Mesodermal cell (in vitro differentiated cells): ENCODE measurements around the gene GUCY1A2.

Experiments
- H3K27ac ChIP-seq: 2 replicates; pipeline ENCODE4 v1.7.0; 2013; ENCODE audit warnings: mild to moderate bottlenecking, low read depth, low read length, moderate library complexity; ENCODE audit not compliant: severe bottlenecking
- H3K36me3 ChIP-seq: 2 replicates; pipeline ENCODE4 v1.7.1; 2013; ENCODE audit warnings: mild to moderate bottlenecking, low read length, moderate library complexity; ENCODE audit not compliant: control insufficient read depth, insufficient read depth
- H3K4me1 ChIP-seq: one replicate; pipeline ENCODE4 v1.7.1; 2013; ENCODE audit warnings: mild to moderate bottlenecking, low read length; ENCODE audit not compliant: insufficient read depth, control insufficient read depth, poor library complexity, severe bottlenecking
- H3K4me3 ChIP-seq: 2 replicates; pipeline ENCODE4 v1.7.0; 2013; ENCODE audit warnings: low read length, control low read depth, mild to moderate bottlenecking; ENCODE audit not compliant: insufficient read depth, poor library complexity, severe bottlenecking; ENCODE audit errors: extremely low read depth
- H3K9me3 ChIP-seq: 2 replicates; pipeline ENCODE4 v1.7.1; 2013; ENCODE audit warnings: mild to moderate bottlenecking, low read length, moderate library complexity; ENCODE audit not compliant: control insufficient read depth
- WGBS, 2 experiments: methylation state at CpG; one replicate each; pipeline ENCODE4 v1.1.5; 2013; ENCODE audit warnings: missing lambda C conversion rate in 2 of 2; ENCODE audit not compliant: insufficient coverage in 2 of 2; 5-methylcytosine and 5-hydroxymethylcytosine counted together

Gene GUCY1A2

GRCh38 chr11:107025673-107026072 lies 7.4 kb upstream of the GUCY1A2 start:
- Histone ChIP-seq H3K27ac (no peak overlapping the region), H3K36me3 (no peaks in the 10 kb centered on the region), H3K4me3 (no peak overlapping the region), H3K4me1 (no peaks in the 10 kb centered on the region), H3K9me3 (no peaks in the 10 kb centered on the region)

DNA sequence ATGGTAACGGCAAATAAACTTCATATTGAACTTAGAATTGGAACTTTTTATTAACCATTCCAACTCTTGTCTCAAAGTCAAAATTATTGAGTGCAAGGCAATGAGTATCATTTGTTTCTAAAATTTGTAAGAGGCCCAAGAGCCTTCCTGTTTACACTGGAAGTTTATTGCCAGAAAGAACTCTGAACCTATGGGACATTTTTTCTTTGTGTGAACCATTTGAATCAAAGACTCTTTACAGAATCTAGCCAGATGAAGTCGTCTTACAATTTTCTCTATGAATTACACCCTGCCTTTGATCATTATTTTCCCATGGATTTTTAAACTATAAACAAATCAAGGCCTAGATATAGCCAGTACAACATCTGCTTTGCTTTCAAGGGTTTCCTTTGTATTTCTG lies 2.3 kb upstream of the GUCY1A2 start:
- Histone ChIP-seq H3K9me3 (no peaks in the 10 kb centered on the region), H3K4me3 (no peak overlapping the region), H3K4me1 (peaks cover 8% of the 10 kb centered on the region), H3K27ac (no peak overlapping the region), H3K36me3 (no peaks in the 10 kb centered on the region)
- 67 to 82% methylated on average over 1 of the region's 2 CpGs for WGBS, 2 experiments

DNA sequence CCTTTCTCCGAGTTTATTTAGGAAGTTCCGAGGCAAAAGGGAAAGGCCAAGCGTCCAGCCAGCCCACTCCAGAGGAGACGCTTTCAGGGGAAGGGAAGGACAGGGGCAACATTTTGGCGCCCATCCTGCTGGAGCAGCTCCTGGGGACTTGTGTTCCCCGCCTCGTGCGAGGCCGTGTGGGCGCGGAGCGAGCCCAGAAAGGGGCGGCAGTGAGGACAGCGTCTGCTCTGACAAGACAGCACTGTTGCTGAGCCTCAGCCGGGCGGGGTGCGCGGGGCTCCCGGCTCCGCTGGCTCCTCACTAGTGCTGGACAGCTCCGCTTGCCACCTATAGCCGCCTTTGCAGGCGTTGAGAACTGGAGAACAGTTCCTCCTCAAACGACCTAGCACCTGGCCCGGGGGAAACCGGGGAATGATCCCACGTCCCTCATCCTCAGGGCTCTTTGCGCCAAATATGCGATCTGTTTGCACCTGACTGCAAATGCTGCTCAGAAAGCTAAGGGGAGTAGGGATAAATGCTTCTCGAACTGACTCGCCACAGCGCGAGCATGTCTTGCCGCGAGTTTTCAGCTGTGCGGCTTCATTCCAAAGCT lies 722 bp upstream of the GUCY1A2 start:
- Histone ChIP-seq H3K9me3 (no peaks in the 10 kb centered on the region), H3K4me1 (peaks cover 8% of the 10 kb centered on the region), H3K4me3 (peak overlapping the region; percentile 48), H3K36me3 (no peaks in the 10 kb centered on the region), H3K27ac (no peak overlapping the region)
- 1 to 4% methylated on average over 26 to 35 of the region's 36 CpGs for WGBS, 2 experiments

DNA sequence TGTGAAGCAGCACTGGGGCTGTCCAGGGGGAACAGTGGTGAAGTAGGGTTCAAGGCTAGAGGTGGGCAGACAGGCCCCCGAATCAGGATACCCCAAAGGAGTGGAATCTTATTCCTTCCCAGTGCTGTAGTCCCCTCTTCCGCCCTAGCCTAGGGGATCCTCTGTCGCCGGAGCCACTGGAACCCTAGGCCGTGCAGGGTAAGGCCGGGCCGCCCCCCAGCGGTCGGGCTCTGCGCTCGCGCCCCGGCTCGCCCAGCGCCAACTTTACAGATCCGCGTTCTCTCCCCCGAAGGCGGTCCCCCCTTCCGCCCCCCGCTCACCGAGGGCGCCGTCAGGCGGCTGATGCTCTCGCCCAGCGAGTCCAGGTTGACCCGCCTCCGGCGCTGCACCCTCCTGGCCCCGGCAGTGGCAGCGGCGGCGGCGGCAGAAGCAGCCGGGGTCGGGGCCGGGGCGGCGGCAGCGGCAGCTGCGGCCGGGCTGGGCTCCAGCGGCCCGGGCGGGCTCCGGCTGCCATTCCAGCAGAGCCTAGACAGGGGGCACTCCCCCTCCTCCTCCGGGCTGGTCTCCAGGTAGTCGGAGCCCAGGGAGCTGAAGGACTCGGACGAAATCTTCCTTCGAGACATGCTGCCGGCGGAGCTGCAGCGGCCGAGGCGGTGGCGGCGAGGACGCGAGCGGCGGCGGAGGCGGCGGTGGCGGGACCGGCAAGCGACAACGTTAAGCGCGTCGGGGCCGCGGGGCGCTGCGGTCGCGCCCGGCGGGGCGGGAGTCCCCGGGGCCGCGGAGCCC lies 650 bp downstream of the GUCY1A2 start:
- H3K36me3 ChIP-seq = no peaks in the 10 kb centered on the region
- 0 to 1% methylated on average over 41 to 63 of the region's 85 CpGs for WGBS, 2 experiments
- H3K4me3 ChIP-seq = peak overlapping the region; percentile 48
- H3K4me1 ChIP-seq = peaks cover 10% of the 10 kb centered on the region
- H3K9me3 ChIP-seq = no peaks in the 10 kb centered on the region
- no peak overlapping the region for H3K27ac ChIP-seq

DNA sequence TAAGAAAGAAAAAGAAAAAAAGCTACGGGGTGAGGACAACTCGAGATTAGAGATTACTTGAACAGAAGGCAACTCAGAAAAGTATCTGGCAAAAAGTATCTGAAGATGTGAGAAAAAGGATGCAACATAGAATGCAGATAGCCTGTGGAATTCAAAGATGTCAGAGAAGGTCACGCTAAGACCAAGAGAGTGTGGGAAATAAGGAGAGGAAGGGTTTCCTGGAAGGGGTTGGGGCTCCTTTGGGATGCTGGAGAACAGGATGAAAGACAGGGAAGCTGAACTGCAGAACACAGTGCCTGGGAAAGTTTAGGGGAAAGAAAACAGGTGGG lies 1.2 kb downstream of the GUCY1A2 start:
- no peaks in the 10 kb centered on the region for H3K36me3 ChIP-seq
- H3K9me3 ChIP-seq = no peaks in the 10 kb centered on the region
- H3K4me3 ChIP-seq = peak overlapping the region; percentile 48
- H3K4me1 ChIP-seq = peaks cover 10% of the 10 kb centered on the region
- no peak overlapping the region for H3K27ac ChIP-seq
- WGBS, 2 experiments = 71% methylated on average over 3 of the region's 3 CpGs

DNA sequence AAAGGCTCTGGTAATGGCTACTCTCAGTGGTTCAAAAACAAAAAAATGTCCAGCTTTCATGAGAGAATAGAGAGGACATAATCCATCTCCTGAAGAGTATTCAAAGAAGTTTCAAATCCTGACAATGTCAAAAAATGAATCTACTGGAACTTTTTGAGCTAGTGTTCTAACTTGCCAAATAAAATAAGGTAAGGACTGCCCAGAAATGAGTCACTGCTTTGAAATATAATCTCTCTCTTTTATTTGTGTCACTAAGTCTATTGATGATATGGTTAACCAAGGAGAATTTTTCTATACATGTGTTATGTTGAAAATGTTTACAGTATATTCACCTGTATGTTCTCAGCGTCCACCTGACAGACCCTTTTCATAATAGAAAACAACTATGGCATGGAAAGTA lies 3.4 kb downstream of the GUCY1A2 start:
- no peak overlapping the region for H3K4me3 ChIP-seq
- no peaks in the 10 kb centered on the region for H3K36me3 ChIP-seq
- WGBS, 2 experiments = no CpG with 5 or more reads among the region's 1 CpG
- no peaks in the 10 kb centered on the region for H3K9me3 ChIP-seq
- H3K4me1 ChIP-seq = peaks cover 10% of the 10 kb centered on the region
- H3K27ac ChIP-seq = no peak overlapping the region

DNA sequence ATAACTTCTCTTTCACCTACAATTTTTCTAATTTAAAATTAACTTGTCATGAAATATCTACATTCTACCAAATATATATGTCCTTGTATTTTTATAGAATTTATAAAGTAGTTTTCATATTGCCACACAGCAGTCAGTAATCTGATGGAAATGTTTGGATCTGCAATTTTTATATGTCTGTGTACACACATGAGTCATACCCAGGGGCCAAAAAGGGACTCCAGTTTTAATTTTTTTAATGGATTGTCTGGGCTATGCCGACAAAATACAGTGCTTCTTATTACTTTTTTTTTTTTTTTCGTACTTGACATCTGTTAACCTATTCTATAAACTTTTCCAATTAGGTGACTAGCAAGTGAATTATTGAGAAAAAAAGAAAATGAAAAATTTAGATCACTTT lies 6.3 kb downstream of the GUCY1A2 start:
- H3K36me3 ChIP-seq = no peaks in the 10 kb centered on the region
- H3K4me3 ChIP-seq = no peak overlapping the region
- no CpG with 5 or more reads among the region's 2 CpGs for WGBS, 2 experiments
- H3K4me1 ChIP-seq = peaks cover 2% of the 10 kb centered on the region
- H3K27ac ChIP-seq = no peak overlapping the region
- no peaks in the 10 kb centered on the region for H3K9me3 ChIP-seq

- WGBS, 2 experiments = no CpG with 5 or more reads among the region's 1 CpG
- Histone ChIP-seq H3K4me1 (peaks cover 2% of the 10 kb centered on the region), H3K9me3 (no peaks in the 10 kb centered on the region), H3K36me3 (no peaks in the 10 kb centered on the region), H3K27ac (no peak overlapping the region), H3K4me3 (no peak overlapping the region)
These were observed 9.1 kb downstream of the GUCY1A2 start for GRCh38 chr11:107009190-107009589.

- Histone ChIP-seq H3K4me1 (no peaks in the 10 kb centered on the region), H3K4me3 (no peak overlapping the region), H3K9me3 (no peaks in the 10 kb centered on the region), H3K27ac (no peak overlapping the region), H3K36me3 (no peaks in the 10 kb centered on the region)
- WGBS, 2 experiments = 67% methylated on average over 1 of the region's 2 CpGs; no CpG with 5 or more reads in 1 of the 2 experiments
These were observed 12.0 kb downstream of the GUCY1A2 start for GRCh38 chr11:107006076-107006833.

GRCh38 chr11:106999196-106999595 lies 19.1 kb downstream of the GUCY1A2 start:
- no CpG with 5 or more reads among the region's 1 CpG for WGBS, 2 experiments

GRCh38 chr11:106998916-106999188 lies 19.4 kb downstream of the GUCY1A2 start:
- H3K4me1 ChIP-seq = peaks cover 6% of the 10 kb centered on the region
- no peak overlapping the region for H3K4me3 ChIP-seq
- H3K27ac ChIP-seq = no peak overlapping the region
- no peaks in the 10 kb centered on the region for H3K9me3 ChIP-seq
- H3K36me3 ChIP-seq = no peaks in the 10 kb centered on the region
- WGBS, 2 experiments = 72 to 80% methylated on average over 3 to 4 of the region's 4 CpGs

More at GRCh38 chr11:106999196-106999595, 19.1 kb downstream of the GUCY1A2 start:
- Histone ChIP-seq H3K4me3 (no peak overlapping the region), H3K9me3 (no peaks in the 10 kb centered on the region), H3K27ac (no peak overlapping the region), H3K4me1 (peaks cover 6% of the 10 kb centered on the region), H3K36me3 (no peaks in the 10 kb centered on the region)
